Fibroblast of lung (primary cell): Measurements from ENCODE around the gene PLCG1. TPM values are rescaled to one million over a fixed set of nuclear protein-coding genes. Genes with fewer than 3 reads are reported as not detected.

ENCODE experiments used
- DNase-seq, 2 donors: peaks; one replicate each; pipeline versions ENCODE4 v3.0.0 to v3.0.0-alpha.2; 2010; ENCODE audit warnings: low read depth in 2 of 2
- H2AFZ ChIP-seq: 2 replicates; pipeline ENCODE4 v1.5.1; 2012; ENCODE audit warnings: low read length, control low read depth, inconsistent platforms
- H3K27ac ChIP-seq: 2 replicates; pipeline ENCODE4 v1.5.1; 2011; ENCODE audit warnings: low read length, control low read depth; ENCODE audit not compliant: insufficient read depth
- H3K27me3 ChIP-seq: 2 replicates; pipeline ENCODE4 v1.5.1; 2011; ENCODE audit warnings: mild to moderate bottlenecking, low read length; ENCODE audit not compliant: control insufficient read depth, insufficient read depth
- H3K36me3 ChIP-seq: 2 replicates; pipeline ENCODE4 v1.5.1; 2011; ENCODE audit warnings: low read length; ENCODE audit not compliant: control insufficient read depth, insufficient read depth
- H3K4me1 ChIP-seq: 2 replicates; pipeline ENCODE4 v1.5.1; 2011; ENCODE audit warnings: low read length; ENCODE audit not compliant: control insufficient read depth, insufficient read depth; ENCODE audit errors: extremely low read depth
- H3K4me2 ChIP-seq: 2 replicates; pipeline ENCODE4 v1.5.1; 2011; ENCODE audit warnings: low read length, control low read depth; ENCODE audit not compliant: insufficient read depth; ENCODE audit errors: extremely low read depth
- H3K4me3 ChIP-seq, 4 experiments: fragments of 200-600 bp in 1 of 4; sonication (generic) in 1 of 4; replicated peaks in 1 of 4; 2 replicates each; pipeline ENCODE4 v1.5.1; 2011 to 2016; ENCODE audit warnings: low read length in 4 of 4, low read depth in 3 of 4, mild to moderate bottlenecking in 3 of 4, control low read depth in 2 of 4, inconsistent platforms in 1 of 4, mixed read lengths in 1 of 4; ENCODE audit not compliant: insufficient read depth in 1 of 4; ENCODE audit errors: control extremely low read depth in 1 of 4
- H3K79me2 ChIP-seq: 2 replicates; pipeline ENCODE4 v1.5.1; 2012; ENCODE audit warnings: mild to moderate bottlenecking, low read length, inconsistent platforms; ENCODE audit not compliant: control insufficient read depth, insufficient read depth
- H3K9ac ChIP-seq: 2 replicates; pipeline ENCODE4 v1.5.1; 2011; ENCODE audit warnings: mild to moderate bottlenecking, low read length, control low read depth; ENCODE audit not compliant: insufficient read depth
- H3K9me3 ChIP-seq: 2 replicates; pipeline ENCODE4 v1.5.1; 2012; ENCODE audit warnings: low read depth, low read length; ENCODE audit not compliant: control insufficient read depth, insufficient read depth
- H4K20me1 ChIP-seq: 2 replicates; pipeline ENCODE4 v1.5.1; 2011; ENCODE audit warnings: low read length; ENCODE audit not compliant: control insufficient read depth, insufficient read depth; ENCODE audit errors: extremely low read depth
- EZH2 ChIP-seq: IDR thresholded peaks from 2 replicates; pipeline ENCODE4 v1.5.1; 2012; ENCODE audit warnings: low read length, control low read depth, mild to moderate bottlenecking; ENCODE audit errors: missing control alignments
- polyA plus RNA-seq, 2 donors: library from polyadenylated mRNA; depleted of rRNA in 1 of 2; stranded (reverse) in 1 of 2; unstranded in 1 of 2; fragments of >200 nt; gene quantifications; 2 replicates each; pipeline ENCODE4 v1.2.1, GENCODE V29; 2011 to 2012; ENCODE audit warnings: missing spikeins in 1 of 2
- total RNA-seq: library from RNA; depleted of rRNA; stranded (reverse); fragments of >200 nt; gene quantifications from 2 replicates; pipeline ENCODE4 v1.2.1, GENCODE V29; 2014
- TF ChIP-seq, protein P1 (sequence below), 2 donors: IDR thresholded peaks in 1 of 2; conservative IDR thresholded peaks in 1 of 2; 1 replicate in 1 of 2; 2 replicates in 1 of 2; pipeline ENCODE4 v1.5.1; 2011 to 2012; ENCODE audit warnings: low read length in 2 of 2, control low read depth in 1 of 2, inconsistent platforms in 1 of 2, low read depth in 1 of 2, mild to moderate bottlenecking in 1 of 2

The PLCG1 gene
- total and polyA plus RNA-seq, 2 donors (not counting 1 experiment from before 2014, with no cell fraction given) = 24.5 to 86.2 TPM

DNA sequence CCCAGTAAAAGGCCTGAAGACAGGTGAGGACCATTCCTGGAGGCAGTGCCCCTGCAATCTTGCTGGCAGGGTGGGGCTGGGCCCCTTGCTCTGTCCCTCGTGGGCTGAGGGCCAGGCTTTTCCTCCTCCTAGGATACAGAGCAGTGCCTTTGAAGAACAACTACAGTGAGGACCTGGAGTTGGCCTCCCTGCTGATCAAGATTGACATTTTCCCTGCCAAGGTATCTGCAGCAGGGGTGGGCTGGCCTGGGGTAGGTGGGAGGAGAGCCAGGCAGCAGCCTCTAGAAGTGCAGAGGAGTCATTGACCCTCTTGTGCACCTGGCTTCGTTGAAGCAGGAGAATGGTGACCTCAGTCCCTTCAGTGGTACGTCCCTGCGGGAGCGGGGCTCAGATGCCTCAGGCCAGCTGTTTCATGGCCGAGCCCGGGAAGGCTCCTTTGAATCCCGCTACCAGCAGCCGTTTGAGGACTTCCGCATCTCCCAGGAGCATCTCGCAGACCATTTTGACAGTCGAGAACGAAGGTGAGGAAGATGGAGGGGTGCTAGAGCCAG lies 36.5 kb downstream of the PLCG1 start:
- TF ChIP-seq, protein P1, sequence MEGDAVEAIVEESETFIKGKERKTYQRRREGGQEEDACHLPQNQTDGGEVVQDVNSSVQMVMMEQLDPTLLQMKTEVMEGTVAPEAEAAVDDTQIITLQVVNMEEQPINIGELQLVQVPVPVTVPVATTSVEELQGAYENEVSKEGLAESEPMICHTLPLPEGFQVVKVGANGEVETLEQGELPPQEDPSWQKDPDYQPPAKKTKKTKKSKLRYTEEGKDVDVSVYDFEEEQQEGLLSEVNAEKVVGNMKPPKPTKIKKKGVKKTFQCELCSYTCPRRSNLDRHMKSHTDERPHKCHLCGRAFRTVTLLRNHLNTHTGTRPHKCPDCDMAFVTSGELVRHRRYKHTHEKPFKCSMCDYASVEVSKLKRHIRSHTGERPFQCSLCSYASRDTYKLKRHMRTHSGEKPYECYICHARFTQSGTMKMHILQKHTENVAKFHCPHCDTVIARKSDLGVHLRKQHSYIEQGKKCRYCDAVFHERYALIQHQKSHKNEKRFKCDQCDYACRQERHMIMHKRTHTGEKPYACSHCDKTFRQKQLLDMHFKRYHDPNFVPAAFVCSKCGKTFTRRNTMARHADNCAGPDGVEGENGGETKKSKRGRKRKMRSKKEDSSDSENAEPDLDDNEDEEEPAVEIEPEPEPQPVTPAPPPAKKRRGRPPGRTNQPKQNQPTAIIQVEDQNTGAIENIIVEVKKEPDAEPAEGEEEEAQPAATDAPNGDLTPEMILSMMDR (conservative IDR thresholded peaks at IDR 0.05 in 1 of 2, IDR thresholded peaks at IDR 0.05 in 1 of 2; ENCODE audit: low read depth in 1 of 2, low read length in 2 of 2) = no peak
- no peak for TF ChIP-seq EZH2
- H3K36me3 ChIP-seq = peaks cover 19% of the 10 kb centered on the region
- H3K27ac ChIP-seq = peak overlapping the region; percentile 9
- no peak for DNase-seq
- no peak overlapping the region for H3K4me3 ChIP-seq
- H3K79me2 ChIP-seq = peaks cover 6% of the 10 kb centered on the region
- no peak overlapping the region for H3K4me2 ChIP-seq
- H3K9ac ChIP-seq = no peak overlapping the region
- H3K9me3 ChIP-seq = no peaks in the 10 kb centered on the region
- H3K27me3 ChIP-seq = no peaks in the 10 kb centered on the region
- H3K4me1 ChIP-seq = peaks cover 27% of the 10 kb centered on the region
- H4K20me1 ChIP-seq = no peaks in the 10 kb centered on the region
- no peak overlapping the region for H2AFZ ChIP-seq

DNA sequence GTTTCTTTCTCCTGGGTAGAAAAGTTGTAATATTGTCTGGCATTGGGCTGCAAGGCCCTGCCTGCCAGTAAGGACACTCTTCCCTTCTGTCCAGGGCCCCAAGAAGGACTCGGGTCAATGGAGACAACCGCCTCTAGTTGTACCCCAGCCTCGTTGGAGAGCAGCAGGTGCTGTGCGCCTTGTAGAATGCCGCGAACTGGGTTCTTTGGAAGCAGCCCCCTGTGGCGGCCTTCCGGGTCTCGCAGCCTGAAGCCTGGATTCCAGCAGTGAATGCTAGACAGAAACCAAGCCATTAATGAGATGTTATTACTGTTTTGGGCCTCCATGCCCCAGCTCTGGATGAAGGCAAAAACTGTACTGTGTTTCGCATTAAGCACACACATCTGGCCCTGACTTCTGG lies 37.0 kb downstream of the PLCG1 start:
- H3K27ac ChIP-seq = no peak overlapping the region
- peaks cover 8% of the 10 kb centered on the region for H3K79me2 ChIP-seq
- peaks cover 28% of the 10 kb centered on the region for H3K4me1 ChIP-seq
- no peak overlapping the region for H2AFZ ChIP-seq
- no peaks in the 10 kb centered on the region for H4K20me1 ChIP-seq
- H3K4me3 ChIP-seq = no peak overlapping the region
- H3K9me3 ChIP-seq = no peaks in the 10 kb centered on the region
- H3K9ac ChIP-seq = no peak overlapping the region
- no peak for DNase-seq
- no peak for TF ChIP-seq EZH2
- TF ChIP-seq, protein P1 (conservative IDR thresholded peaks at IDR 0.05 in 1 of 2, IDR thresholded peaks at IDR 0.05 in 1 of 2; ENCODE audit: low read depth in 1 of 2, low read length in 2 of 2) = no peak
- H3K36me3 ChIP-seq = peaks cover 14% of the 10 kb centered on the region
- no peak overlapping the region for H3K4me2 ChIP-seq
- H3K27me3 ChIP-seq = no peaks in the 10 kb centered on the region

DNA sequence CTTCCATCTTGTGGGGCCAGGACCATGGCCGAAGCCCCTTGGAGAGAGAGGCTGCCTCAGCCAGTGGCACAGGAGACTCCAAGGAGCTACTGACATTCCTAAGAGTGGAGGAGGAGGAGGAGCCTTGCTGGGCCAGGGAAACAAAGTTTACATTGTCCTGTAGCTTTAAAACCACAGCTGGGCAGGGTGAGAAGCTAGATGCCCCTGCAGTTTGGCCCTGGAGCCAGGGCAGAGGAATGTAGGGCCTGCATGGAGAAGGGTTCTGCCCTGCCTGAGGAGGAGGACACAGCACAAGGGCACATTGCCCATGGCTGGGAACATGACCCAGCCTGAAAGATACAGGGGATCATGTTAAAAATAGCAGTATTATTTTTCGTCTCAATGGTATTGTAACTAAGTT lies 37.4 kb downstream of the PLCG1 start:
- peak; percentile 18 to 30 for DNase-seq
- Histone ChIP-seq H3K36me3 (peaks cover 14% of the 10 kb centered on the region), H3K9ac (no peak overlapping the region), H3K27me3 (no peaks in the 10 kb centered on the region), H3K4me3 (no peak overlapping the region), H3K79me2 (peaks cover 8% of the 10 kb centered on the region), H3K4me1 (peaks cover 28% of the 10 kb centered on the region), H3K4me2 (no peak overlapping the region), H2AFZ (no peak overlapping the region), H3K9me3 (no peaks in the 10 kb centered on the region), H4K20me1 (no peaks in the 10 kb centered on the region), H3K27ac (no peak overlapping the region)
- TF ChIP-seq EZH2 = no peak
- TF ChIP-seq, protein P1 (conservative IDR thresholded peaks at IDR 0.05 in 1 of 2, IDR thresholded peaks at IDR 0.05 in 1 of 2; ENCODE audit: low read depth in 1 of 2, low read length in 2 of 2) = no peak
